ENCODE data around the gene GSN. TPM values are rescaled to one million over a fixed set of nuclear protein-coding genes. Genes with fewer than 3 reads are reported as not detected.
A peak's percentile ranks its signal among the peaks of the same experiment; 100 is the strongest.

GSN gene
- total RNA-seq, 1 donor from 2014 or later = 249 TPM

- Mint-ChIP-seq H3K4me1 (ENCODE audit: unreplicated experiment) (peaks cover 81% of the 10 kb centered on the region), H3K27ac (ENCODE audit: unreplicated experiment) (peak overlapping the region; percentile 96)
Measured at GRCh38 chr9:121277518-121278295, 9.7 kb downstream of the GSN start.

GRCh38 chr9:121278477-121279261 is 10.7 kb downstream of the GSN start:
- DNase-seq (ENCODE audit: extremely low spot score, unreplicated experiment) = peak; percentile 95
- no peaks in the 10 kb centered on the region for H3K27me3 Mint-ChIP-seq (ENCODE audit: unreplicated experiment)

More at GRCh38 chr9:121277518-121278295, 9.7 kb downstream of the GSN start:
- DNase-seq (ENCODE audit: extremely low spot score, unreplicated experiment) = no peak
- H3K36me3 Mint-ChIP-seq (ENCODE audit: unreplicated experiment) = peaks cover 10% of the 10 kb centered on the region
- peak overlapping the region; percentile 50 for H3K4me3 Mint-ChIP-seq (ENCODE audit: unreplicated experiment)
- H3K9me3 Mint-ChIP-seq (ENCODE audit: unreplicated experiment) = no peaks in the 10 kb centered on the region
- TF ChIP-seq, protein P1, sequence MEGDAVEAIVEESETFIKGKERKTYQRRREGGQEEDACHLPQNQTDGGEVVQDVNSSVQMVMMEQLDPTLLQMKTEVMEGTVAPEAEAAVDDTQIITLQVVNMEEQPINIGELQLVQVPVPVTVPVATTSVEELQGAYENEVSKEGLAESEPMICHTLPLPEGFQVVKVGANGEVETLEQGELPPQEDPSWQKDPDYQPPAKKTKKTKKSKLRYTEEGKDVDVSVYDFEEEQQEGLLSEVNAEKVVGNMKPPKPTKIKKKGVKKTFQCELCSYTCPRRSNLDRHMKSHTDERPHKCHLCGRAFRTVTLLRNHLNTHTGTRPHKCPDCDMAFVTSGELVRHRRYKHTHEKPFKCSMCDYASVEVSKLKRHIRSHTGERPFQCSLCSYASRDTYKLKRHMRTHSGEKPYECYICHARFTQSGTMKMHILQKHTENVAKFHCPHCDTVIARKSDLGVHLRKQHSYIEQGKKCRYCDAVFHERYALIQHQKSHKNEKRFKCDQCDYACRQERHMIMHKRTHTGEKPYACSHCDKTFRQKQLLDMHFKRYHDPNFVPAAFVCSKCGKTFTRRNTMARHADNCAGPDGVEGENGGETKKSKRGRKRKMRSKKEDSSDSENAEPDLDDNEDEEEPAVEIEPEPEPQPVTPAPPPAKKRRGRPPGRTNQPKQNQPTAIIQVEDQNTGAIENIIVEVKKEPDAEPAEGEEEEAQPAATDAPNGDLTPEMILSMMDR (IDR thresholded peaks at IDR 0.05) = no peak
- no peaks in the 10 kb centered on the region for H3K27me3 Mint-ChIP-seq (ENCODE audit: unreplicated experiment)

DNA sequence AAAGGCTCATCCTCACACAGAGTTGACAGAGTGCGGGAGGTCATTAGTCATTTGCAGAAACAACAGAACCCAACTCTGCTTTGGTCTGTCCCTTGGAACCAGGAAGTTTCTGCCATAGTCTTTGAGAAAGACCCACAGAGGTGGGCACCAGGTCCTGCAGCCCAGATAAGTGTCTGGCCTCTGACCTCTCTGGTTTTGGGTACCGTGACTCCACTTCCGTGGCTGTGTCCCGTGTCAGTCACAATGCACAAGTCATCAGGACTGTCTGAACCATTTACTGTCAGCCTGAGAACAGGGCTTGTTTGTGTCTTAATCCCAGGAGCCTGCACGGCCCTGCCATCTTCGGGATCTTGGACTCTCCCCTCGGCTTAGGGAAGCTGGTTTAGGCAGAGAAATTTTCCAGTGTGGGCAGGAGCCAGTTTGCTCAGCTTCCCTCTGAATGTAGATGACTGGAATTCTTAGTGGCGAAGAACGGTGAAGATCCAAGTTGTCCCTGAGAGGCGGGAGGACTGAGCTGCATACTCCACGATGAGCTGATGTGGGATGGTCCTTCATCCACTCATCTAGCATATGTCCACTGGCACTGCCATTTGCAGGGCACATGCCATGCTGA is 11.9 kb downstream of the GSN start:
- Mint-ChIP-seq H3K27ac (ENCODE audit: unreplicated experiment) (peak overlapping the region; percentile 96), H3K4me3 (ENCODE audit: unreplicated experiment) (no peak overlapping the region), H3K27me3 (ENCODE audit: unreplicated experiment) (no peaks in the 10 kb centered on the region)

More at GRCh38 chr9:121278477-121279261, 10.7 kb downstream of the GSN start:
- no peaks in the 10 kb centered on the region for H3K9me3 Mint-ChIP-seq (ENCODE audit: unreplicated experiment)
- H3K4me3 Mint-ChIP-seq (ENCODE audit: unreplicated experiment) = peak overlapping the region; percentile 64
- H3K36me3 Mint-ChIP-seq (ENCODE audit: unreplicated experiment) = peaks cover 12% of the 10 kb centered on the region
- peaks cover 82% of the 10 kb centered on the region for H3K4me1 Mint-ChIP-seq (ENCODE audit: unreplicated experiment)
- H3K27ac Mint-ChIP-seq (ENCODE audit: unreplicated experiment) = peak overlapping the region; percentile 96
- TF ChIP-seq, protein P1 (IDR thresholded peaks at IDR 0.05) = peak; percentile 92

GRCh38 chr9:121280715-121281613 is 13.0 kb downstream of the GSN start:
- no peak for DNase-seq (ENCODE audit: extremely low spot score, unreplicated experiment)
- TF ChIP-seq, protein P1 (IDR thresholded peaks at IDR 0.05) = no peak
- Mint-ChIP-seq H3K27me3 (ENCODE audit: unreplicated experiment) (no peaks in the 10 kb centered on the region), H3K4me3 (ENCODE audit: unreplicated experiment) (no peak overlapping the region), H3K9me3 (ENCODE audit: unreplicated experiment) (no peaks in the 10 kb centered on the region), H3K36me3 (ENCODE audit: unreplicated experiment) (peaks cover 21% of the 10 kb centered on the region), H3K27ac (ENCODE audit: unreplicated experiment) (peak overlapping the region; percentile 54), H3K4me1 (ENCODE audit: unreplicated experiment) (peaks cover 80% of the 10 kb centered on the region)

More for the DNA sequence above, 11.9 kb downstream of the GSN start:
- DNase-seq (ENCODE audit: extremely low spot score, unreplicated experiment) = no peak
- TF ChIP-seq, protein P1 (IDR thresholded peaks at IDR 0.05) = no peak
- peaks cover 18% of the 10 kb centered on the region for H3K36me3 Mint-ChIP-seq (ENCODE audit: unreplicated experiment)
- peaks cover 80% of the 10 kb centered on the region for H3K4me1 Mint-ChIP-seq (ENCODE audit: unreplicated experiment)
- no peaks in the 10 kb centered on the region for H3K9me3 Mint-ChIP-seq (ENCODE audit: unreplicated experiment)

Measured in osteocyte (in vitro differentiated cells).